ENCODE results near the gene MCU.

DNA sequence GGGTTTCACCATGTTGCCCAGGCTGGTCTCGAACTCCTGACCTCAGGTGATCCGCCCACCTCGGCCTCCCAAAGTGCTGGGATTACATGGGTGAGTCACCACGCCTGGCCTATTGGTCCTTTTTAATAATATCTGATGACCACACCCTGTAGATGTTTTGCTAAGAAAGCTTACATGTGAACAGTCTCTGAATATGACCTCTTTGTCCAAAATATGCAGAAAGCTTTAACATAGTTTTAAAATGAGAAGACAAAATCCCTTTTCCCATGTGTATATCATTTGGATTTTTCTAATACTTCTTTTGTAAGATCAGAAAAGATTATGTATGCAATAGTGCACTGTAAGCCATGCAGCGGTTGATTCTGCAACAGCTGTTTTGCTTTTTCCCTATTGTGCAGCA, 38.5 kb downstream of the MCU start:
- TF ChIP-seq FOXM1 (IDR thresholded peaks at IDR 0.05; ENCODE audit: low read depth) (no peak), RXRA (IDR thresholded peaks at IDR 0.05; ENCODE audit: borderline replicate concordance, low read depth) (no peak), POLR2AphosphoS5 (IDR thresholded peaks at IDR 0.05; ENCODE audit: low read depth, low read length) (no peak), EZH2phosphoT487 (IDR thresholded peaks at IDR 0.05; ENCODE audit: borderline replicate concordance, low read depth) (no peak), EP300 (IDR thresholded peaks at IDR 0.05; ENCODE audit: borderline replicate concordance in 1 of 2, low read depth in 1 of 2, low read length in 1 of 2) (no peak)
- TF ChIP-seq, protein P1, sequence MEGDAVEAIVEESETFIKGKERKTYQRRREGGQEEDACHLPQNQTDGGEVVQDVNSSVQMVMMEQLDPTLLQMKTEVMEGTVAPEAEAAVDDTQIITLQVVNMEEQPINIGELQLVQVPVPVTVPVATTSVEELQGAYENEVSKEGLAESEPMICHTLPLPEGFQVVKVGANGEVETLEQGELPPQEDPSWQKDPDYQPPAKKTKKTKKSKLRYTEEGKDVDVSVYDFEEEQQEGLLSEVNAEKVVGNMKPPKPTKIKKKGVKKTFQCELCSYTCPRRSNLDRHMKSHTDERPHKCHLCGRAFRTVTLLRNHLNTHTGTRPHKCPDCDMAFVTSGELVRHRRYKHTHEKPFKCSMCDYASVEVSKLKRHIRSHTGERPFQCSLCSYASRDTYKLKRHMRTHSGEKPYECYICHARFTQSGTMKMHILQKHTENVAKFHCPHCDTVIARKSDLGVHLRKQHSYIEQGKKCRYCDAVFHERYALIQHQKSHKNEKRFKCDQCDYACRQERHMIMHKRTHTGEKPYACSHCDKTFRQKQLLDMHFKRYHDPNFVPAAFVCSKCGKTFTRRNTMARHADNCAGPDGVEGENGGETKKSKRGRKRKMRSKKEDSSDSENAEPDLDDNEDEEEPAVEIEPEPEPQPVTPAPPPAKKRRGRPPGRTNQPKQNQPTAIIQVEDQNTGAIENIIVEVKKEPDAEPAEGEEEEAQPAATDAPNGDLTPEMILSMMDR (IDR thresholded peaks at IDR 0.05) = no peak
- TF ChIP-seq, protein P2, sequence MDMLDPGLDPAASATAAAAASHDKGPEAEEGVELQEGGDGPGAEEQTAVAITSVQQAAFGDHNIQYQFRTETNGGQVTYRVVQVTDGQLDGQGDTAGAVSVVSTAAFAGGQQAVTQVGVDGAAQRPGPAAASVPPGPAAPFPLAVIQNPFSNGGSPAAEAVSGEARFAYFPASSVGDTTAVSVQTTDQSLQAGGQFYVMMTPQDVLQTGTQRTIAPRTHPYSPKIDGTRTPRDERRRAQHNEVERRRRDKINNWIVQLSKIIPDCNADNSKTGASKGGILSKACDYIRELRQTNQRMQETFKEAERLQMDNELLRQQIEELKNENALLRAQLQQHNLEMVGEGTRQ (IDR thresholded peaks at IDR 0.05; ENCODE audit: borderline replicate concordance, low read depth, low read length) = no peak

All from SK-N-SH (cell line).